Esophagus muscularis mucosa (tissue), 4 donors: ENCODE measurements around the gene FAM118B. TPM values are rescaled to one million over a fixed set of nuclear protein-coding genes. Genes with fewer than 3 reads are reported as not detected.

Source experiments
- DNase-seq: peaks from one replicate; pipeline ENCODE4 v3.0.0-alpha.2; 2017; ENCODE audit errors: extremely low spot score
- H3K27ac ChIP-seq, 4 donors: fragments of 200-600 bp; sonication (generic); replicated peaks in 1 of 4; 1 replicate in 3 of 4; 2 replicates in 1 of 4; pipeline ENCODE4 v1.5.1; 2016 to 2019; ENCODE audit warnings: mild to moderate bottlenecking in 1 of 4
- H3K27me3 ChIP-seq, 4 donors: fragments of 200-600 bp; sonication (generic); one replicate each; pipeline versions ENCODE4 v1.5.1 to v1.6.0; 2016 to 2019
- H3K36me3 ChIP-seq, 4 donors: fragments of 200-600 bp; sonication (generic); one replicate each; pipeline ENCODE4 v1.5.1; 2016 to 2019
- H3K4me1 ChIP-seq, 4 donors: fragments of 200-600 bp; sonication (generic); one replicate each; pipeline ENCODE4 v1.5.1; 2016 to 2019
- H3K4me3 ChIP-seq, 4 donors: fragments of 200-600 bp; sonication (generic); 1 replicate in 2 of 4; 2 replicates in 2 of 4; pipeline ENCODE4 v1.5.1; 2016 to 2019; ENCODE audit warnings: mild to moderate bottlenecking in 4 of 4, moderate library complexity in 1 of 4
- H3K9me3 ChIP-seq, 4 donors: fragments of 200-600 bp; sonication (generic); 1 replicate in 3 of 4; 2 replicates in 1 of 4; pipeline ENCODE4 v1.5.1; 2016 to 2019
- EP300 ChIP-seq: sonication (generic); formaldehyde crosslinking; IDR thresholded peaks from one replicate; pipeline ENCODE4 v1.6.1; 2017; ENCODE audit warnings: antibody characterized with exemption
- POLR2A ChIP-seq: fragments of 450-650 bp; IDR thresholded peaks from one replicate; pipeline ENCODE4 v1.6.1; 2017; ENCODE audit warnings: antibody characterized with exemption, moderate library complexity, mild to moderate bottlenecking, low read depth
- POLR2AphosphoS5 ChIP-seq, 2 donors: sonication (generic); formaldehyde crosslinking; IDR thresholded peaks; one replicate each; pipeline ENCODE4 v1.6.1; 2017; ENCODE audit warnings: antibody characterized with exemption in 2 of 2
- WGBS: methylation state at CpG from one replicate; pipeline ENCODE4 v1.1.5; 2018; 5-methylcytosine and 5-hydroxymethylcytosine counted together
- intact Hi-C: fragments of 100-400 bp; cut with DNase I; formaldehyde crosslinking; loops from one replicate; pipeline ENCODE4 v1.15.1; 2023
- total RNA-seq, 4 donors: library from RNA; depleted of rRNA; stranded (reverse); fragments of >200 nt; gene quantifications; one replicate each; pipeline versions ENCODE4 v1.1.0 to v1.2.1, GENCODE V29; 2016
- TF ChIP-seq, protein P1 (sequence below), 3 experiments: fragments of 200-600 bp in 2 of 3; fragments of 450-650 bp in 1 of 3; sonication (generic) in 2 of 3; IDR thresholded peaks; one replicate each; pipeline ENCODE4 v1.5.1; 2017 to 2019; ENCODE audit warnings: antibody characterized with exemption in 3 of 3, mild to moderate bottlenecking in 2 of 3, moderate library complexity in 1 of 3

The FAM118B gene
- total RNA-seq, 4 donors from 2014 or later, result 14.1 to 22.8 (median 17.9) TPM

DNA sequence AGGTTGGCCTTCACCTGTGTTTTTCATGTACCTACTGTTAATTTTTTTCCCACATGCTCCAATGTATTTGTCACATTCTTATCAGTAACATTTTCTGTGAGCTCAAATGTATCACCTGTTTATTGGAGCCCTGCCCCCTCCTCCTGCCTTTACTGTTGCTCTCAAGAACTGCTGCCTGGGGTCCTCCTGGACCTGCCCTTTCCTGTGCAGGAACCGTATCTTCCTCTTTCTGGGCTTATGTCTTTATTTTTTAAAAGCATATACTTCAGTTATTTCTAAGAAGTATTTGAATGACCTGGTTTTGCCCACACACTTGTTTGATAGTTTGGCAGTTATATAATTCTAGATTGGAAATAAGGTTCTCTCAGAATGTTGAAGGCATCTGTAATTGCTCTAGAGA, 5.9 kb downstream of the FAM118B start:
- WGBS, result 88% methylated on average over 1 of the region's 1 CpG
- intact Hi-C loops, result no loop called here

DNA sequence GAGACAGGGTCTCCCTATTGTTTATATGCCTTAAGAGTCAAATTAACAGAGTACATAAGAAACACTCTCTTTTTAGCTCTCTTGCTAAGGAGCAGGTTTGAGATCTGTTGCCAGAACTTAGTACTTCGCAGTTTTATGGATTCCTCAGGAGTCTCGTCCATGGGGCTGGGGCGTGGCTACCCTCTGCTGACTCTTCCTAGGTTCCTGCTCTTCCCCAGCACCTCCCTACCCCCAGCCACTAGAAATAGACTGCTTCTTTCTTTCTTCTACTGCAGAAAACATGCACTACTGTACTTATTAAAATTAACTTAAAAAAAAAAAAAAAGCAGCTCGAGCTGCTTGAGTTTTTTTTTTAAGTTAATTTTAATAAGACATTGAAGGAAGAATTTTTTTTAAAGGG, 8.0 kb downstream of the FAM118B start:
- Histone ChIP-seq H3K27ac (no peak overlapping the region), H3K9me3 (no peaks in the 10 kb centered on the region), H3K4me1 (peaks cover 0 to 7% (median 1%) of the 10 kb centered on the region in 4 donors), H3K36me3 (no peaks in the 10 kb centered on the region), H3K4me3 (no peak overlapping the region), H3K27me3 (no peaks in the 10 kb centered on the region)
- intact Hi-C loops, result no loop called here
- 75% methylated on average over 4 of the region's 4 CpGs for WGBS
- DNase-seq, result no peak
- TF ChIP-seq POLR2A (no peak), POLR2AphosphoS5 (IDR thresholded peaks at IDR 0.05) (no peak), EP300 (no peak)
- TF ChIP-seq, protein P1, sequence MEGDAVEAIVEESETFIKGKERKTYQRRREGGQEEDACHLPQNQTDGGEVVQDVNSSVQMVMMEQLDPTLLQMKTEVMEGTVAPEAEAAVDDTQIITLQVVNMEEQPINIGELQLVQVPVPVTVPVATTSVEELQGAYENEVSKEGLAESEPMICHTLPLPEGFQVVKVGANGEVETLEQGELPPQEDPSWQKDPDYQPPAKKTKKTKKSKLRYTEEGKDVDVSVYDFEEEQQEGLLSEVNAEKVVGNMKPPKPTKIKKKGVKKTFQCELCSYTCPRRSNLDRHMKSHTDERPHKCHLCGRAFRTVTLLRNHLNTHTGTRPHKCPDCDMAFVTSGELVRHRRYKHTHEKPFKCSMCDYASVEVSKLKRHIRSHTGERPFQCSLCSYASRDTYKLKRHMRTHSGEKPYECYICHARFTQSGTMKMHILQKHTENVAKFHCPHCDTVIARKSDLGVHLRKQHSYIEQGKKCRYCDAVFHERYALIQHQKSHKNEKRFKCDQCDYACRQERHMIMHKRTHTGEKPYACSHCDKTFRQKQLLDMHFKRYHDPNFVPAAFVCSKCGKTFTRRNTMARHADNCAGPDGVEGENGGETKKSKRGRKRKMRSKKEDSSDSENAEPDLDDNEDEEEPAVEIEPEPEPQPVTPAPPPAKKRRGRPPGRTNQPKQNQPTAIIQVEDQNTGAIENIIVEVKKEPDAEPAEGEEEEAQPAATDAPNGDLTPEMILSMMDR (IDR thresholded peaks at IDR 0.05), result no peak

More for the DNA sequence above, 5.9 kb downstream of the FAM118B start:
- Histone ChIP-seq H3K4me3 (no peak overlapping the region), H3K9me3 (no peaks in the 10 kb centered on the region), H3K27me3 (no peaks in the 10 kb centered on the region), H3K27ac (no peak overlapping the region), H3K36me3 (no peaks in the 10 kb centered on the region), H3K4me1 (peaks cover 4 to 15% (median 11%) of the 10 kb centered on the region in 4 donors)
- DNase-seq, result no peak
- TF ChIP-seq POLR2AphosphoS5 (IDR thresholded peaks at IDR 0.05), result no peak
- TF ChIP-seq, protein P1 (IDR thresholded peaks at IDR 0.05), result no peak
- TF ChIP-seq POLR2A, result no peak
- no peak for TF ChIP-seq EP300

DNA sequence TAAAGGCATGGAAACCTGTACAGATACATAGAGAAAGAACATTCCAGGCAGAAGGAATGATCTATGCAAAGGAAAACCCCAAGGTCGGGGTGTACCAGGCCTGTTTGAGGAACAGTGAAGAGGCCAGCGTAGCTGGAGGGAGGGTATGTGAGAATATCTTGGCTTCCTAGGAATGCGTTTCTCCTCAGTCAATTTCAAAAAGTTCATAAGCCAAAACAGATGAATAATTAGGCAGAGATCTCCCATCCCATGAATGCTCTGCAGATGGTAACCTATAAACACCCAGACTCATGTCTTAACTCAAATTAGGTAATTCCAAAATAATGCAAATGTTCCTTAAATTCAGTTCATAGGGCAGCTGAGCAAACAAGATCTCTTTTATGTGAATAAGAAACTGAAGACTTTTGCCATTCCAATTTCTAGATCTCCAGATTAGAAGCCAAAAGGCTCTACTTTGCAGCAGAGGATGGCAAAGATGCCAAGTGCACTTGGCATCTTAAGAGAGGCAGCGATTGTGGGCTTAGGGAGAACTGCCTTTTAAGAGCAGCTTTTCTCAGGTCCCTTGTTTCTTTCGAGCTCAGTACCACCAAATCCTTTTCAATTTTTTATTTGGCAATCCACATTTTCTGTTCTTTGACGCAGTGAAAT, 13.2 kb downstream of the FAM118B start:
- H3K4me1 ChIP-seq, result no peaks in the 10 kb centered on the region
- no peaks in the 10 kb centered on the region for H3K9me3 ChIP-seq
- 89% methylated on average over 6 of the region's 6 CpGs for WGBS
- intact Hi-C loops, result no loop called here
- DNase-seq, result no peak
- H3K27ac ChIP-seq, result no peak overlapping the region
- H3K27me3 ChIP-seq, result no peaks in the 10 kb centered on the region
- TF ChIP-seq POLR2A (no peak), POLR2AphosphoS5 (IDR thresholded peaks at IDR 0.05) (no peak), EP300 (no peak)
- TF ChIP-seq, protein P1 (IDR thresholded peaks at IDR 0.05), result no peak
- no peak overlapping the region for H3K4me3 ChIP-seq
- peaks cover 0 to 6% (median 0%) of the 10 kb centered on the region in 4 donors for H3K36me3 ChIP-seq

DNA sequence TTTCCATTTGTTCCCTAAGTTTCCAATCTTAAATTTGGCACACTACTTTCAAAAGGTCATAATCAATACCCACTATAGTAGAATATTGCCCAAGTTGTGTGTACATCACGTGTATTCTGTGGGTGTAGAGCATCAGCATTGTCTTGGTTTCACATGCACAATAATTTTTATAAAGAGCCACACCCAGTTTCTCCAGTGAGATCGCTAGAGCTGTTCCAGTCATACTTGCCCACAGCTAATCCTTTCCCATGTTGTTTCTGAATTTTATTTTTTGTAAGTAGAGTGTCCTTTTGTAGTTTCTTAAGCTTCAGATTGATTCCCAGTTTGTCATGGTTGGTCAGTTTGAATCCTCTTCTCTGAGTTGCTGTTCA, 13.7 kb downstream of the FAM118B start:
- TF ChIP-seq, protein P1 (IDR thresholded peaks at IDR 0.05), result no peak
- TF ChIP-seq POLR2A (no peak), EP300 (no peak), POLR2AphosphoS5 (IDR thresholded peaks at IDR 0.05) (no peak)
- H3K9me3 ChIP-seq, result no peaks in the 10 kb centered on the region
- WGBS, result 85% methylated on average over 2 of the region's 2 CpGs
- H3K4me3 ChIP-seq, result no peak overlapping the region
- no peaks in the 10 kb centered on the region for H3K4me1 ChIP-seq
- no peak for DNase-seq
- intact Hi-C loops, result no loop called here
- no peaks in the 10 kb centered on the region for H3K27me3 ChIP-seq
- peaks cover 0 to 12% (median 0%) of the 10 kb centered on the region in 4 donors for H3K36me3 ChIP-seq
- no peak overlapping the region for H3K27ac ChIP-seq
